ENCODE data around the gene ALPK1.

DNA sequence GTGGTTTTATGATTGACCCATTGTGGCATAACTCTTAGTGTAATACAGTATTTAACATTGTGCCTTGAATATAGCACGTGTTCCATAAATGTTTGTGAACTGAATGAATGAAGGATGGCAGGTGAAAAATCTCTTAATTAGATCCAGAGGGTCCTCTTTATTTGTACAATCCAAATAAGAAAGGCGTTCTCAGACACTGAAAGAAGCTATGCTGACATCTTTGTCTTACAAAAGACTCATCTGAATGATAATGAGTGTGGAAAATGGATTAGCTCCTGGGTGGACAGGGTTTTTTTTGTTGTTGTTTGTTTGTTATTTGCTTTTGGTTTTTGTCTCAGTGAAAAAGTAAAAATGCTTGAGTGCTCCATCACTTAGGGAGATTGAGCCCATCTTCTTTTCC lies 156.2 kb downstream of the ALPK1 start:
- TF ChIP-seq POLR2AphosphoS5 (IDR thresholded peaks at IDR 0.05): no peak
- no peak for TF ChIP-seq EP300 (IDR thresholded peaks at IDR 0.05)
- TF ChIP-seq, protein P1, sequence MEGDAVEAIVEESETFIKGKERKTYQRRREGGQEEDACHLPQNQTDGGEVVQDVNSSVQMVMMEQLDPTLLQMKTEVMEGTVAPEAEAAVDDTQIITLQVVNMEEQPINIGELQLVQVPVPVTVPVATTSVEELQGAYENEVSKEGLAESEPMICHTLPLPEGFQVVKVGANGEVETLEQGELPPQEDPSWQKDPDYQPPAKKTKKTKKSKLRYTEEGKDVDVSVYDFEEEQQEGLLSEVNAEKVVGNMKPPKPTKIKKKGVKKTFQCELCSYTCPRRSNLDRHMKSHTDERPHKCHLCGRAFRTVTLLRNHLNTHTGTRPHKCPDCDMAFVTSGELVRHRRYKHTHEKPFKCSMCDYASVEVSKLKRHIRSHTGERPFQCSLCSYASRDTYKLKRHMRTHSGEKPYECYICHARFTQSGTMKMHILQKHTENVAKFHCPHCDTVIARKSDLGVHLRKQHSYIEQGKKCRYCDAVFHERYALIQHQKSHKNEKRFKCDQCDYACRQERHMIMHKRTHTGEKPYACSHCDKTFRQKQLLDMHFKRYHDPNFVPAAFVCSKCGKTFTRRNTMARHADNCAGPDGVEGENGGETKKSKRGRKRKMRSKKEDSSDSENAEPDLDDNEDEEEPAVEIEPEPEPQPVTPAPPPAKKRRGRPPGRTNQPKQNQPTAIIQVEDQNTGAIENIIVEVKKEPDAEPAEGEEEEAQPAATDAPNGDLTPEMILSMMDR (IDR thresholded peaks at IDR 0.05): no peak

Data from suprapubic skin (tissue), 4 donors.